ENCODE data around the gene ADGRE1. TPM values are rescaled to one million over a fixed set of nuclear protein-coding genes. Genes with fewer than 3 reads are reported as not detected.

Gene ADGRE1
- total RNA-seq, 2 donors from 2014 or later = 0.15 to 0.85 TPM

- intact Hi-C loops (cut with DNase I) = no loop called here
- Histone ChIP-seq H3K4me3 (no peak overlapping the region), H3K36me3 (no peaks in the 10 kb centered on the region), H3K4me1 (no peaks in the 10 kb centered on the region), H3K9me3 (no peaks in the 10 kb centered on the region), H3K27ac (no peak overlapping the region), H3K9ac (ENCODE audit: low read depth in 2 of 2, low read length in 2 of 2) (no peak overlapping the region), H3K27me3 (no peaks in the 10 kb centered on the region)
- DNase-seq = no peak
- no peak for TF ChIP-seq CTCF (IDR thresholded peaks at IDR 0.05)
Measured at GRCh38 chr19:6935069-6935468, 47.7 kb downstream of the ADGRE1 start.

GRCh38 chr19:6935618-6936017, 48.2 kb downstream of the ADGRE1 start:
- no peak for DNase-seq
- H3K9ac ChIP-seq (ENCODE audit: low read depth in 2 of 2, low read length in 2 of 2) = no peak overlapping the region
- H3K27me3 ChIP-seq = no peaks in the 10 kb centered on the region
- no peaks in the 10 kb centered on the region for H3K36me3 ChIP-seq
- intact Hi-C loops (cut with DNase I) = no loop called here
- no peak for TF ChIP-seq CTCF (IDR thresholded peaks at IDR 0.05)
- no peak overlapping the region for H3K4me3 ChIP-seq
- H3K9me3 ChIP-seq = no peaks in the 10 kb centered on the region
- no peak overlapping the region for H3K27ac ChIP-seq
- no peaks in the 10 kb centered on the region for H3K4me1 ChIP-seq

GRCh38 chr19:6945733-6946132, 58.4 kb downstream of the ADGRE1 start:
- Histone ChIP-seq H3K9ac (ENCODE audit: low read depth in 2 of 2, low read length in 2 of 2) (no peak overlapping the region), H3K36me3 (no peaks in the 10 kb centered on the region), H3K9me3 (no peaks in the 10 kb centered on the region), H3K27ac (no peak overlapping the region), H3K4me1 (no peaks in the 10 kb centered on the region), H3K27me3 (no peaks in the 10 kb centered on the region), H3K4me3 (no peak overlapping the region)
- TF ChIP-seq CTCF (IDR thresholded peaks at IDR 0.05) = no peak
- intact Hi-C loops (cut with DNase I) = no loop called here
- no peak for DNase-seq

GRCh38 chr19:6947745-6948144, 60.4 kb downstream of the ADGRE1 start:
- Histone ChIP-seq H3K27me3 (no peaks in the 10 kb centered on the region), H3K9me3 (no peaks in the 10 kb centered on the region), H3K9ac (ENCODE audit: low read depth in 2 of 2, low read length in 2 of 2) (no peak overlapping the region), H3K4me3 (no peak overlapping the region), H3K4me1 (no peaks in the 10 kb centered on the region), H3K36me3 (no peaks in the 10 kb centered on the region), H3K27ac (no peak overlapping the region)
- DNase-seq = no peak
- no peak for TF ChIP-seq CTCF (IDR thresholded peaks at IDR 0.05)
- intact Hi-C loops (cut with DNase I) = no loop called here

- Histone ChIP-seq H3K36me3 (no peaks in the 10 kb centered on the region), H3K9ac (ENCODE audit: low read depth in 2 of 2, low read length in 2 of 2) (no peak overlapping the region), H3K4me3 (no peak overlapping the region), H3K9me3 (no peaks in the 10 kb centered on the region), H3K4me1 (no peaks in the 10 kb centered on the region), H3K27me3 (no peaks in the 10 kb centered on the region), H3K27ac (no peak overlapping the region)
- no peak for TF ChIP-seq CTCF (IDR thresholded peaks at IDR 0.05)
- no peak for DNase-seq
- intact Hi-C loops (cut with DNase I) = no loop called here
Measured at GRCh38 chr19:6948884-6949283, 61.5 kb downstream of the ADGRE1 start.

- Histone ChIP-seq H3K27ac (no peak overlapping the region), H3K4me1 (no peaks in the 10 kb centered on the region), H3K27me3 (no peaks in the 10 kb centered on the region), H3K36me3 (no peaks in the 10 kb centered on the region), H3K9me3 (no peaks in the 10 kb centered on the region), H3K9ac (ENCODE audit: low read depth in 2 of 2, low read length in 2 of 2) (no peak overlapping the region), H3K4me3 (no peak overlapping the region)
- intact Hi-C loops (cut with DNase I) = no loop called here
- no peak for DNase-seq
- TF ChIP-seq CTCF (IDR thresholded peaks at IDR 0.05) = no peak
Measured at GRCh38 chr19:6952956-6953355, 65.6 kb downstream of the ADGRE1 start.

Measured in colonic mucosa (tissue), 4 donors.